GM18520 (cell line): Measurements from ENCODE around the gene RXRB.
"Not testable (repeated sequence)": the region's sequence is repeated elsewhere in the genome, so short reads cannot be mapped to it uniquely, and the experiment has no call there.

Experiments used
- ATAC-seq: cut with Tn5 transposase; IDR thresholded peaks from one replicate; pipeline ENCODE4 v1.9.1; 2021; ENCODE audit not compliant: unreplicated experiment

RXRB gene

GRCh38 chr6:33164665-33165373, 35.6 kb downstream of the RXRB start:
- ATAC-seq = no peak

- no peak for ATAC-seq
Observed at GRCh38 chr6:33164176-33164575, 36.3 kb downstream of the RXRB start.

GRCh38 chr6:33163540-33163939, 36.9 kb downstream of the RXRB start:
- no peak for ATAC-seq

GRCh38 chr6:33161354-33162331, 38.8 kb downstream of the RXRB start:
- ATAC-seq = peak; percentile 48

GRCh38 chr6:33160728-33161344, 39.6 kb downstream of the RXRB start:
- ATAC-seq = no peak

GRCh38 chr6:33160096-33160495, 40.4 kb downstream of the RXRB start:
- ATAC-seq = no peak

- ATAC-seq = no peak
Observed at GRCh38 chr6:33156964-33157363, 43.5 kb downstream of the RXRB start.

GRCh38 chr6:33156561-33156960, 43.9 kb downstream of the RXRB start:
- ATAC-seq = no peak

GRCh38 chr6:33154349-33154748, 46.1 kb downstream of the RXRB start:
- ATAC-seq = no peak

- no peak for ATAC-seq
Observed at GRCh38 chr6:33151050-33151449, 49.4 kb downstream of the RXRB start.

GRCh38 chr6:33150560-33150959, 49.9 kb downstream of the RXRB start:
- not testable (repeated sequence) for ATAC-seq

- ATAC-seq = no peak
Observed at GRCh38 chr6:33147807-33148666, 52.4 kb downstream of the RXRB start.

GRCh38 chr6:33144373-33144772, 56.1 kb downstream of the RXRB start:
- ATAC-seq = no peak
